ENCODE results near the gene CPEB4.

The CPEB4 gene

DNA sequence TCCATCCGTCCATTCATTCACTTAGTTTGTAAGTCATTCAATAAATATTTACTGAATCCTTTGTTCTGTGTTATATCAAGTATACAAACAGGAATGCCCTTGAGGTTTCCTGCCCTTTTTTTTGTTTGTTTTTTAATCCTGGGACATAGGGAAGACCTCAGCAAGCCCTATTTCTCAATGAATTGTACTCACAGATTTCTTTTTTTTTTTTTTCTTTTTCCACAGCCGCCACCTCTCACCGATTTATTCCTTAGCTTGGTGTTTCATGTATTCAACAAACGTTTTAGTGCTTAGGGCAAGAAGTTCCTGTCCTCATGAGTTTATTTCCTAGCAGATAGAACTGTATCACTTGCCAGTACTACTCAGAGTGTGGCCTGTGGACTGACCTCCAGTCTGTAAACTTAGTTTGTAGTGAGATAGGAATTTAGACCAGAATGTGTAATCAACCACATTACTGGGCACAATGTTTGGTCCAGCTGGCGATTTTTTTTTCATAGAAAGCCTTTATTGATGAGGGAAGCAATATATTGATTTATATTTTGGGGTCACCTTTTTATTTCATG lies 65.5 kb downstream of the CPEB4 start:
- no peak for DNase-seq

DNA sequence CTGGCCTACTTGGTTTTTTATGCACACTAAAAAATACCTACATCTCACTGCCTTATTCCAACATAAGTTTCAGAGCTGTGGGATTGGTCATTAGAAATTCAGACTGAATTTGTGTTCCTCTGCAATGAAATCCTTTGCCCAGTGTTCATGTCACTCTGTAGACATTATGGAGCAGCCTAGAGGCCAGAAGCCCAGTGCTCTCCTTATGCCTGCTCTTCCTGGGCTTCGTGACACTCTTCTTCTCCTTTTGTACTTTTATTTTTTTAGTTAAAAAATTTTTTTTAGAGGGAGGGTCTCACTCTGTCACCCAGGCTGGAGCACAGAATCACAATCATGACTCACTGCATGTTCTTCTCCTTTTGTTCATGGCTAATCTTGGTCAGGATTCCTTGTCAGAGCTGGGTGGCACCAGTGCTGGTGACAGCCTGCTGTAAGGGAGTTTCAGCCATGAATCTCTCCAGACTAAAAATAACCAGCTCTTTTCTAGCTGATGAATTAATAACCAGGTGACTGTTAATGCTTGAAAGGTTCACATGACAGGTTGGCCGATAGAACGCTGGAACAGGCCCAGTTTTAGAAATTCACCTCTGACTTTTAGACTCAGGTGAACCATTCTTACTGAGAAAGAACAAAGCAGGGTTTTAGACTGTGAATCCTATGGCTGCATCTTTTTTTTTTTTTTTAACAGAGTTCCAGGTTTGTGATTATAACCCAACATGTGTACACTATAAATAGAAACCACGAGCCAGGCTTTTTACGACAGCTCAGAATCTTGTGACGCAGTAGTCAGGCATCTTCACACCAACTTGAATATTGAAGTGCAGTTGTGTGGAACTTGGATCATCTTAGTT lies 66.7 kb downstream of the CPEB4 start:
- no peak for DNase-seq

DNA sequence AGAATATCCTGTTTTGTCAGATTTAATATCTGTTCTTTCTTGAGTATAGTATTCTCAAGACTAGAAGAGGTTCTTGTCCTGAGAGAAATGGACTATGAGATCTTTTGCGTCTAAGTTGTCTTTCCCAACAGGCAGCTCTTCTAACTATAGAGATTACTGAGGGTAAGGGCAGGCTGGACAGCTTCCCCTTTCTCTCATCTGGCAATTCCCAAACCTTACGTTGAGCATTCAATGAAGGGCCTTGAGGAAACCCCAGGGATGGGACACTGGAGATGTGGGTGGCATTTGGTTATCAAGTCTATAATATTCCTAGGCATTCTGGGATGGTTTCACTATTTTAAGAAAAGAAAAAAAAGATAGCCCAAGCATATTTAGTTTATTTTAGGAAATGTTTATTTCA lies 72.8 kb downstream of the CPEB4 start:
- DNase-seq, result no peak

DNA sequence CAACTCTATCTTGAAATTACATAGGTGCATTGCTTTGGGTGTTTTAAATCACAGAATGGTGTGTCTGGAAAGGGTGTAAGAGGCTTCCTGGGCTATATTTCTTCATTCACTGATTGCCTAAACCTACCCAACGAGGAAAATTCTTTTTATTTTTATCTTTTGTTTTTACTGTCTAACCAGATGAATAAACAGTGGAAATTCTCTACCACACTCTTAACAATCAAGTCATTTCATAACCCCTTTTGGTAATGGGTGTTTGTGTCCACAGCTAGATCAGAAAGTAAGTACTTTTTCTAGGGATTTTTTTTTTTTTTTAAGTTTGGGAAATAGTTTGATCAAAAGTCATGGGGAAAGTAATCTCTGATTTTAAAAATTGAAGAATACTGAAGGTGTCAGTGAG lies 73.3 kb downstream of the CPEB4 start:
- DNase-seq, result no peak

DNA sequence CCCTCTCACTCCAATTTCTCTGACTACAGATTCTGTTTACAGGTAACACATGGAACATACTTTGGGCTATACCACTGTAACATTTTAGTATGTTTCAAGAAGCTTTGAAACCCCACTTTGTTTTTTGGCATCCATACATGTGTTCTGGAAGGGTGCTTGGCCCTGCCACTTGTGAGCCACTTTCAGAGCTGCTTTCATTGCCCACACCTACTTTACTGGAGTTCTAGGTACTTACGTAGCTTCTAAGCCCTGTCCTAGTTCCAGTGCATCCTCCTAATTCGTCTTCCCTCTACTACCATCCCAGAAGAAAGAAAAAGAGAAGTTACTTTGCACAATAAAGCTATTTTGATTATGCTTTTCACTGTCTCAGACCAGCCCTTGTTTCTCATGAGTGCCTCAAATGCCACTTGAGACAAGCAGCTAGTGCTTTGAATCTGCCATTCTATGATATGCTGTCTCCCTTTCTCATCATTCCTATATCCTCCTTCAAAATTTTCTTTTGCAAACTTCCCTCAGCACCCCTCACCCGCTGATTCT lies 74.4 kb downstream of the CPEB4 start:
- no peak for DNase-seq

DNA sequence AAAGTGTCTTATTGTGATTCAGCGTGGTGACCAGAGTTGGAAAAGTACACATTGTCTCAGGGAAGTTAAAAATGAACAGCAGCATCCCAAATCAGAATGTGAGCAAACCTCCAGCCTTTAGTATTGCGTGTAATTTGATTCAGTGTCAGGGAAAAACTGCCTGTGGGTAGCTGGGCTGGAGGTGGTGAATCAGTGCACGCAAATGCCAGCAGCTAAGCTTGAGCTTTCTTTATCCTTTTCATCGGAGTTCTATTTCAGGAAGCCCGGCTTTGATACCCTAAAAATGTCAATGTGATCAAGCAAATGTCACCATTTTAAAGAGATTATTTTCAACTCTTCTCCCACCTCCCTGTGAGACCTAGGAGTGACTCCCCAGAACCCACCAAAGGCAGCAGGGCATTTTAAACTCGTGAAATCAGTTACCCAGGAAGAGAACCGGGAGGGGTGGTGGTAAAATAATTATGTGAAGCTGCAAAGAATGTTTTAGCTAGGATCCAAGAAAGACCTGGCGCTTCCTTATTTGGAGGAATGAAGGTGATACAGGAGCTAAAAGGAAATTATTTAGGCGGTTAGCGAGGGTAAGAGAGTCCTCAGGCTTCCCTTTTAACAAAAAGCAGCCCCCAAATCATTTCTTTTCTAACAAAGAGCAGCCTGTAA lies 75.2 kb downstream of the CPEB4 start:
- DNase-seq, result no peak

DNA sequence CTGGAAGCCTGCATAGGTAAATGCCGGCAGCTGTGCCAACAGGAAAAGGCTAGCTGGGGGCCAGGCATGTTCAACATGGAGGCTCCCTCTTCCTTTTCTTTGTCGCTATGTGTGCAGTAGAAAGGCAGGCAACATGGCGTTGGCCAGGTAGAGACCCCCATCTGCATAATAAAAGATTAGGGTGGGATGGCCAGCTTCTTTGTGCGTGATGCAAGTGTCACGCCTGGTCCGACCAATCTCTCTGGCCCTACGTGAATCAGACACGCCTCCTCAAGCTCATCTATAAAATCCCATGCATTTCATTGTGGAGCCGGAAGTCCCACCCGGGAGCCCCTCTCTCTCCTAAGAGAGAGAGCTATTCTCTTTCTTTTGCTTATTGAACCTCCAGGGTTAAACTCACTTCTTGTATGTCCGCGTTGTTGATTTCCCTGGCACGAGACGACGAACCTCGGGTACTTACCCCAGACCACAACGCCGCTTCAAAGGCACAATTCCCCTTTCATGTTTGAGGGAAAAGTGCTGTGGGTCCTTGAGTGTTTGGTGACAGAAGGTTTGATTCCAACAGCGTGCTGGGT lies 75.8 kb downstream of the CPEB4 start:
- peak; percentile 16 for DNase-seq

DNA sequence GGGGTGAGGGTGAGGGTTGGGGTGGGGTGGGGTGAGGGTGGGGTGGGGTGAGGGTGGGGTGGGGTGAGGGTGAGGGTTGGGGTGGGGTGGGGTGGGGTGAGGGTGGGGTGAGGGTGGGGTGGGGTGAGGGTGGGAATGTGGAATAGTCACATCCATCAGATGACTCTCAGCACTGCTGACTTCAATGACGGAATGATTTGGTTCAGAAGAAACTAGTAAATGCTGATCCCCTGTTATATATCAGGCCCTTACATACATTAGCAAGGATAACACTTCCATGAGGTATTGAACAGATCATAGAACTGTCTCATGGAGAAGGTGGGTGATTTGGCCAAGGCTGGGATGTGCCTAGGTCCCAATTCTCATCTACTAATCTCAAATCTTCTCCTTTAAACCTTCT lies 76.4 kb downstream of the CPEB4 start:
- no peak for DNase-seq

DNA sequence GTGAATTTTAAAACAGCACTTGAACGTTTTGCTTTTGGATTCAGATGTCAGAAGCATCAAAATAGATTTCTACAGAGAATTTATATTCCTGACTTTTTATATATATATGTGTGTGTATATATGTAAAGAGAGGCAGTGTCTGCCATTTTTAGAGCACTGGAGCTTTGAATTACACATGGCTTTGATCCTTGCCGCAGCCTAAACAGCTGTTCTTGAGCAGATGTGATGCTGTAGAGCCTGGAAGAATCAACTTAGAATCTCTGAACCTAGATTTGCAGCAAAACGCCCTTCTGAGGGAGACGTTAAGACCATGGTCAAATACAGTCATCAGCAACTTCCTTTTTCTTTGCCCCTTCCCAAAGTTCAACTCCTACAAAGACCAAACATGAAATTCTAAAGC lies 79.1 kb downstream of the CPEB4 start:
- DNase-seq, result no peak

DNA sequence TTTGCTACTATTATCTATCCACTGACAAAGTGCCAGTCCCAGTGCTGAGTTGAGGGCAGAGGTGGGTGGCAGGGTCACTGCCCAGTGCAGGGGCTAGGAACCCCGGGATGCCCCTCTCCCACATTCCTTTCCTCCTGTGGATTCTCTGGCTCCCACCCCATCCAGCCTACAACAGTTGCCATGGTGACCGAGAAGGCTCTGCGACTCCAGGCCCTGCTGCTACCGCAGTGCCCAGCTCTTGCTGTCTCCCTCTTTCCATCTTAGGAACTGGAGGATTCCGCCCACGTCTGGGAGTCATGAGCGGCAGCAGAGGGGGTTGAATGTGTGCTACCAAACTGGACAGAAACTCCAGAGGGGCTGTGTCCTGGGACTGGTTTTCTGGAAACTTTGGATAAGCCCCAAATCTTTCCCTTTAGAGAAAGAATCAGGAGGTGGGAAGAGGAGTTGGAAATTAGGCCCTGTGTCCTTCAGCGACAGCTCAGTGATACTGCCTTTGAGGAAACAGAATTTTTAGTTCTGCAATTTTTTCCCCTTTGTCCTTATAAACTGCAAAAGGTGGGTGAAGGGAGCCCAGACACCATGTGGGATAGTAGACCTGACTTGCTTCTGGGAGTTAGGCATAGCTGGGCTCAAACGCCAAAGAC lies 80.1 kb downstream of the CPEB4 start:
- DNase-seq, result no peak

DNA sequence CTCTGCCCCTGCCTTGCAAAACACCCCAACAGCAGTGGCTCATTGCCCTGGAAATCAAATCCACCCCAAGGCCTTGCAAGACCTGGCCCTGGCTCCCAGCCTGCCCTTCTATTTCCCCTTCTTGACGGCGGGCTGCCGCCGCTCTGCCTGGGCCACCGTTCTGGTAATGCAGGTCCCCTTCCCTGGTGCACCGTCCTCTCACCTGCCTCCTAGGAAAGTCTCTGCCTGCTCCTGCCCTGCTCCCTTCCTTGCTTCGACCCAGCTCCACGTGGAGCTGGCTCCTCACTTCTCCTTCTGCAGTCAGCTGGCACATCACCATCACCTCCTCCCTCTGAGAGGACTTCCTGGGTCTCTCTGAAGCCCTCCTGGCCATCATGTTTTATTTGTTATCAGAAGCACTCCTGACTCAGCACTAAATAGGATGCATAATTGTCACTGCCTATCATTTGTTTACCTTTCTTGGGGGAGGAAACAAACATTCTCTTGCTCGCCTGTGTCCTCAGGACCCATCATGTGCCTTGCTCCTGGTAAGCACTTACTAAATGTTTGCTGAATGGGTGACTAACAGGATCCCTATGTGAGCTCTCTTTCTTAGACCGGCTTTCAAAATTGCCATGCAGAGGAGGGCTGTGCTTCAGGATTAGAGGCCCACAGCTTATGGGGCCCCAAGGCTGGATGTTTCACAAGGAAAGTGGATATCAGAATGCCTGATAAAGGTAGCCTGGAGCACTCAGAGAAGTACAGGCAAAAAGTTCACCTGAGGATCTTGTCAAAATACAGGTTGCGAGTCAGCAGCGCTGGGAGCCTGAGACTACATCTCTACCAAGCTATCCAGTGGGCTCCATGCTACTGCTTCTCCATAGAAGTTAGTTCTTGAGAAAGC lies 81.3 kb downstream of the CPEB4 start:
- DNase-seq, result no peak

DNA sequence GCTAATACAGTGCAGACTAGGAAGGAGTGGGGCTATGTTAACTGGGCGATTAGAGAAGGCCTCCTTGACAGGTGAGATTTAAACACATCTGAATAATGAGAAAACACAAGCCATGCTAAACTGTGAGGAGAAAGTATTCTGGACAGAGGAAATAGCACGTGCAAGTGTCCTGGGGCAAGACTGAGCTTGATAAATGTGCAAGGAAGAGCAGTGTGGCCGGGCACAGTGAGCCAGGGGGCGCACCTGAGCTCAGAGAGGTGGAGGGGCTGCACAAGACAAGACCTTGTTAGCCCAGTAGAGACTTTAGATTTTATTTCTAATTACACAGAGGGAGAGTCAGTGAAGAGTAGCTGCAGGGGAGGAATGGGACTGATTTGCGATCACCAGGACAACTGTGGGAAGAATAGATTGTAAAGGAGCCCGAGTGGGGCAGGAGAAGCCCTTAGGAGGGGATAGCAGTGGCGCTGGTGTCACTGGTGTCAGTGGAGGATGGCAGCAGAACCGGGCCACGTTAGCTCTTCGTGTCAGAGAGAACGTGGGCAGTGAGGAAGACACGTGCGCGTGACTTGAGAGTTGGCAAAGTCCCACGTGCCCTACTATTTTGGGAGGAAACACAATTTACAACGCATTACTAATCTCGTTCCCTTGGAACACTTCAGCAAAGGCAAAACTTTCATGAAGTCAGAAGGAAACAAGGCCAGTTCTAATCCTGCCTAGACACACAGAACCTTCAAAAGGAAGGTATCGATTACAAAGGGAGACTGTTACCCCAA lies 82.9 kb downstream of the CPEB4 start:
- no peak for DNase-seq

DNA sequence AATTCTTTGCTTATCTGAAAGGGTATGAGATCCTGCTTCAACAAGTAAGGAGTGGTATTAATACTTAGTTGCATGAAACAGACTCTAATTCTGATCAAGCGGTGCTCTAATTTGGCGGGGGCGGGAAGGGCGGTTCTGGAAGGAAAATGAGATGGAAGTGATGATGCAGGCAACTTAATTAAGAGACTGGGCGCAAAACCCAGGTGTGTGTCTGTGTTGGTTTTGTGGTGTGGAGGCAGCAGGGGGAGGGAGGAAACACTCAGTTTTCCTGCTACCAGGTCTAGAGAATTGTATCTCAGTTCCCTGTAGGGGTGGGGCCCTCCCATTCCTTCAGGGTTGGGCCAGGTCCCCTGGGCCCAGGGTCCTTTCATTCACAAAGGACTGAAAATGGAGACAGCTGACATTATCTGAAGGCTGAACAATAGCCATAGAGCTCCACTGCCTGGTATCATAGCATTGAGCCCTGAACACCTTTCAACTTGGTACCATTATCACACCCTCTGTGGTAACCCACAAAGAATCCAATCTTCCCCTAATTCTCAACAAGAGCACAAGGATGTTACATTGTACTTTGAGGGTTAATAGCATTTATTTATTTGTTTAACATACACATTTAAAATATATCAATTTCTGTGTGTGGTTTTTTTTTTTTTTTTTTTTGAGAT lies 83.7 kb downstream of the CPEB4 start:
- DNase-seq, result no peak

DNA sequence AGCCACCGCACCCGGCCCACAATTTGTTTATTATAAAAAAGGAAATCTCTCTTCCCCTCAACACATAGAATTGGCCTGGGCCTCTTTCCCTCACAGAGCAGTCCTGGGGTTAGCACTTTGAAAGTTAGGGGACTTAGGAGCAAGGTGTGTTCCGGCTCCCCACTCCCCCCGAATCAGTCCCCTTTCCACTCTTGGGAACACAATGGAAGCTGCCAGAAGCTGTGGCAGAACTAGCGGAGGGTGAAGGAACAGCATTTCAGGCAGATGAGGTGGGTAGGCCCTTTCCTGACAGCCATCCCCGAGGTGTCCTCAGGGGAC lies 84.4 kb downstream of the CPEB4 start:
- no peak for DNase-seq

DNA sequence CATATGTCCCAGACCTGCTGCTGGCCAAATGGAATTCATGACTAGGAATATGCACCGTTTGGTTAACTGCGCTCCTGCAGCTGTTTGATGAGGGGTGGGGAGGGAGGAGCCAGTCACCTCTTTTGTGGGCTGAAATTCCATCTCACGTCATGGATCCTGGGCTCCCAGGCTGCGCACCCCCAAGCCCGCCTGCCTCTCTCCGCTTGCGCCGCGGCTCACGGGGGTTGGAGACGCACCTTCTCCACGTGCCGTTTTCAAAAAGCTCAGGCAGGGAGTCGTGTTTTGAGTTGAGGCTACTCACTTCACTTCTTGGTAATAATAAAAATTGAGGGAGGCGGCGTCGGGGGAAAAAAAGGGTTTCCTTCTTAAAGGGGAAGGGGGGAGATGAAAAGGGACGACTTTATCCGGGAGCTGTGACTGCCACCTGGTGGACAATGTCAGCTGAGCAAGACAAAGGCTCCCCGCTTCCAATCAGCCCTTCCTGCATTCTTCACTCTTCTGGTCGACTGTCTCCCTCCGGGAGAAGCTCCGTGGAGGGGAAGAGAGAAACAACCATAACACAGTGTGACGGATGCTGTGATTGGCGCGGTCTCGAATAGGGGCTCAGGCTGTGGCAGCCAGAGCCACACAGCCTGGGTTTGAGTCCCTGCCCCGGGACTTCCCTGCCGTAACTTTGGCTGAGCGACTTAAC lies 84.9 kb downstream of the CPEB4 start:
- no peak for DNase-seq

DNA sequence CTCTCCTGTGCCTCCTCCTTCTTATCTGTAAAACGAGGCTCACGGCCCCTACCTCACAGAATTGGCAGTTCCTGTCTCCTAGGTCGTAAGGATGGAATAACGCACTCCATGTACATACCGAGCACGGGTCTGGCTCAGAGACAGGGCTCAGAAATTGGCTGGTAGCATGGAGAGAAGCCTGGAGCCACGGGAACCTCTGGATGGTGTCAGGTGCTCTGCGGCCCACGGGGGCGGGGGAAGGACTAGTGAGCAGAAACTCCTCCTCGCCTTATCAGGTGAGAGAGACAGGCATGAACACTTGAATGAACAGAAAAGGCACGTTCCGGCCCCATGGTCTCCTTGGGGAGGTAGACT lies 85.4 kb downstream of the CPEB4 start:
- no peak for DNase-seq

DNA sequence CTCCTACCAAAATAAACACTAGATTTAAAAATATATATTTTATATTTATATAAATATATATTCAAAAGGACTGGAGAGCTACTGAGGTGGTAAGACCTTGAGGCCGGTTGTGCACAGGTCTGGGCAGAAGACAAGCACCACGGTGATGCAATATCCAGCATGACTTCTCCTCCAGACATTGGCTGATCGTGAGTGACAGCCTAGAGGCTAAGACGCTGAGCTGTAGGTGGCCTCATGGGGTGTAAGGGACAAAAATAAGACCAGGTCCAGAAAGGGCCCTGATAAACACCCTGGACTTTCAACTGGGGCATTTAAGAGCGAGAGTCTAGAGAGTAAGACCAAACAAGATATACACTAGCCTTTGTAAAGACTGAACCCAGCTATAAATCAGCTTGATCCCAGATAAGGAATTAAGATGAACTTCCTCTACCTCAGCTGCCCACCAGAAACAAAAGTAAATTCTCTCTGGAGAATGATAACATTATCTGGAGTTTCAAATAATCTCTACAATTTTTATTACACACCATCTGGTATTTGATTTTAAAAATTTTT lies 86.6 kb downstream of the CPEB4 start:
- DNase-seq, result no peak

DNA sequence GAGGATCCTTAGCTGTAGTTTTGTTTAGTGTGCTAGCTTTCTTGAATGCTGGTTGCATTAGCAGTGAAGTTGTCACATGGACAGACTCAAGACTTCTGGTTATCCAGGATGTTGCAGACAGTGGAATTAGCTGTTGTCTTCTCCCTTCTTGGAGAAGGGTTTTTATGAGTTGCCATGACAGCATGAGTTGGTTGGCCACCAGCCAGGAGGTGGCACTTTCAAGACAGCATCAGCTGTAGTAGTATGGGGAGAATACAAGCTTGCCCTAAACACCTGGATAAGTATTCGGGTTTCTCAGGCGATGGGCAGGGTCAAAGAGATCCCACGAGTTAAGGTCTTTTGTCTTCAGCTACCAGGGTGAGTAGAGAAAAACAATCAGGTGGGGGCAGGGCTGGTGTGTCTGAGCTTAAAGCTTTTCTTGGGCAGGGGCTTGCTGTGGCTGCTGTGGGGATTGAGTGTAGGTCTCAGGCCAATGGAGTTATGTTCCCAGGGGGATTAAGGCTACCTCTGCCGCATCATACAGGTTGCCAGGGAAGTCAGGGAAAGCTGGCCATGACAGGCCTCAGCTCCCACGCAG lies 93.1 kb downstream of the CPEB4 start:
- DNase-seq, result no peak

DNA sequence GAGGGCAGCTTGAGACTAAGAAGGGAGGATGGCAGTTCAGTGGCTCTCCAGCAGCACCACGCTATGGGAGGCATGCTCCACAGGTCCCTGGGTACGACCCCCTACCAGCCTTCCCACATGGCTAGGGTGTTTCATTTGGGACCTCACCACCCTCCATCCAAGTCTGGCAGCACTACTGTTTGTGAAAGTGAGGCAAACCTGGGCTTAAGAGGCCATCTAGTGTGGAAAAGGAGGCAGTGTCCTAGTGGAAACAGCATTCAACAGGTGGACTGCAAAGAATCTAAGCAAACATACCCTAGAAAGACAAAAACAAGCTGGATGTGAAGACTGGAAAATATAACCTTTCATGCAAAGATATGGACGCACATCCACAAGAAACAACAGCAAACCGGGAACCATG lies 96.1 kb downstream of the CPEB4 start:
- DNase-seq, result no peak
